Measurements from ENCODE around the gene SERF2.
"Not testable (repeated sequence)": the region's sequence is repeated elsewhere in the genome, so short reads cannot be mapped to it uniquely, and the experiment has no call there.

Gene SERF2

DNA sequence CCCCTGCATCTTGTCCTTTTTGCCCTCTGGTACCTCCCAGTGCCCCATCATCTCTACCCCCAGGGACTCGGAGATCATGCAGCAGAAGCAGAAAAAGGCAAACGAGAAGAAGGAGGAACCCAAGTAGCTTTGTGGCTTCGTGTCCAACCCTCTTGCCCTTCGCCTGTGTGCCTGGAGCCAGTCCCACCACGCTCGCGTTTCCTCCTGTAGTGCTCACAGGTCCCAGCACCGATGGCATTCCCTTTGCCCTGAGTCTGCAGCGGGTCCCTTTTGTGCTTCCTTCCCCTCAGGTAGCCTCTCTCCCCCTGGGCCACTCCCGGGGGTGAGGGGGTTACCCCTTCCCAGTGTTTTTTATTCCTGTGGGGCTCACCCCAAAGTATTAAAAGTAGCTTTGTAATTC, 1.5 kb downstream of the SERF2 start:
- no peak for DNase-seq (ENCODE audit: low read depth)

DNA sequence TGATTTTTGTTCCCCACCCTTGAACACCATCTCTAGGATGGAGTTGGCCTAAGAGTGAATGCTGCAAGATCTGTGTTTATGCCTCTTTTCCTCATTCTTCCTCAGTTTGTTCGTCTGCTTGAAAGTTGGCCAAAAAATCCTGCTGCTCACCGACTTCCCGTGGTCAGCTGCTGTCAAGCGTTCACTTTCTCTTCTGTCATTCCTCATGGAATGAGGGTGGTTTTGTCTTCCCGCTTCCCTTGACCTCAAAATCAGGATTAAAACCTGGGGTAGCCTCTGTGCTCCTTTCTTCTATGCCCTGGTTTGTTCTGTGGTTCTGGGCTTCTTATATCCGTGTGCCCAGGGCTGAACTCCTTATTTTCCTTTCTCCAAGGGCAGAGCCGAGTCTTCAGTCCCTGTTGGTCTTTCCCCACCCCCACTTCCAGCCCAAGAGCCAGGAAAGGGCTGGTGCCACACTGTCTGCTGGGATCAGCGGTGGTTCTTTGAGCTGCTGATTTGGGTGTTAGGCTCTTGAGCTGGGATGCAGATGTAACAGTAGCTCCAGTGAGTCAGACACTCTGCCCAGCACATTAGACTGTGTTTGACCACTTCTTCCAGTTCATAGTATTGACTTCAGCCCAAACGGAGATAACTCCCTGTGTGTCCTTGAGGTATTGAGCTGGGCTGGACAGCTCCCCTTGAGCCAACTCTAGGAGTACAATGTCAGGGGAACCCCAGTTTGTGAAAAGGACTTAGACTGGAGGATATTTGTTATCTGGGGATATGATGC, 2.3 kb downstream of the SERF2 start:
- DNase-seq (ENCODE audit: low read depth): no peak

DNA sequence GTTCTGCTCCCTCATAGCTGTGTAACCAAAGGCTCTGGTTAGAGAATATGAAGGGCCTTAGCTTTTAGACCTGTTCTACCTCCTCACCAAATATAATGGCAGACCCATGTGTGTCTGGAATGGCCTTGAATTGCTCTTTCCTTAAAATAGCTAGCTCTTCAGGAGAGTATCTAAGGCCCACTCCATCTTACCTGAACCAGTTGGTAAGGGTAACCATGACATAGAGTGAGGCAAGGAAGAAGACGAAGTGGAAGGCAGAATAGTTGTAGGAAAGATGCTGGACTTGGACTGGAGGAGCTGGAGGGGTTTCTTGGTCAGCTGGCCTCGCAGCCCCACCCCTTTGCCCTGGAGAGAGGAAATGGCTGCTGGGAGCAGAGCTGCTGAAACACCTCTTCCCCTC, 3.1 kb downstream of the SERF2 start:
- no peak for DNase-seq (ENCODE audit: low read depth)

DNA sequence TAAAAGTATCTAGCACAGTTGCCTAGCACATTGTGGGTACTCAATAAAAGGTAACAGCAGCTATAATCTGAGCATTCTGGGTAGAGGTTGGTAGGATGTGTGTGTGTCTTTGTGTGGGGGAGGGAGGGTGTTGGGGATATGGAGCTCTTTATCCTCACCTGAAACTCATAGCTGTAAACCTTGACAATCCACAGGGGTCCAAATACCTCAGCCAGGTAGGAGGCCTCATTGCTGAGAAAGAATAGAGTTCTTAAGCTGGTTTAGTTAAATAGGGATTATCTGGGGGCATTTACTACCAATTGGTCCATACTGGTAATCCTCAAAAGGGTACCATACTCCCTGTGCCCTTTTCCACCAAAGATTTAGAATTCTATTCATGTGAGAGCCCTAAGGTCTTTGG, 3.9 kb downstream of the SERF2 start:
- no peak for DNase-seq (ENCODE audit: low read depth)

DNA sequence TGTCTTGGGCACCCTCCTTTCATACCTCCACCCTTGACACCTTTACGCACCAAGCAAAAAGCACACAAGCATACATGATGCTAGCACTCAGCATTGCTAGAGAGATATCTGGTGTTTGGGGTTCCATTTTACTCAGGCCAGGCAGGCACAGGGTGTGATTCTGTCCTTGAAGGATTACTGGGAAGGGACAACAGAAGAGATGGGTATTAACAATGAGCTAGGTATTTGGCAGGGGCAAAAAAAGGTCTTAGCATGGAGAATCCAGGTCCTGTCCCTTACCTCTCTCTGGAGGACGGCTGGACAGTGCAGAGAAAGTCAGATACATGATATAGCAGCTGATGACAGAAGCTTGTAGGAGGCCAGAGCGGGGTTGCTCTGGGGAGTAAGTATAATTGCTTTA, 4.4 kb downstream of the SERF2 start:
- no peak for DNase-seq (ENCODE audit: low read depth)

DNA sequence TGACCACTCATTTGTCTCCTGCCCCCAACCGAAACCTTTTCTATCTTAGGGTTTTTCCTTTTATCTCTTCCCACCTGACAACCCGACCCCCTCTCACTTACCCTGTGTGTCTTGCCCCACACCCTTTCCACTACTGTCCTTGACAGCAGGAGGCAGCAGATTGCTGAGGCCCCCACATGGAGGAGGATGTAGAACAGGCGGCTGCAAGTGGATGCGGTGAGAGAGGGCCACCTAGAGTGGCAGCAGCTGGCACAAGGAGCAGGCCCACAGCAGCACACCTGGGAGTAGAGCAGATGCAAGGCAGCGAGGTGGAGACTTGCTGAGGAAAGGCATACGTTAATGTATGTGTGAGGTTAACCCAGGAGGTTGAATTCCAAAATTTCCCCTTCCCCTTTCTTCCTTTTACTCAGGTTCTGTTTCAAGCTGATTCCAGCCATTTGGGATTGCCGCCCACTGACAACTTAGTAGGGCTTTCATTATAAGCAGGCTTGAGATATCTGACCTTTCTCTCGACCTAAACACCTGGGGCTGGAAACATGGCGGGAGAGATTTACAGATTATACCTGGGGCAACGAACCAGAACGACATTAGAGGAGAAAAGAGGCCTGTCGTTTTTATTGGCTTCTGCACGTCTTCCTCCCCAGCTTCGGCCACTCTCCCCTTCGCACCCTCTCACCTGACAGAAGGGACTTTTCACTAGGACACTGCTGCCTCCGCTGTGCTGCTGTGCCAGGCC, 7.3 kb downstream of the SERF2 start:
- no peak for DNase-seq (ENCODE audit: low read depth)

DNA sequence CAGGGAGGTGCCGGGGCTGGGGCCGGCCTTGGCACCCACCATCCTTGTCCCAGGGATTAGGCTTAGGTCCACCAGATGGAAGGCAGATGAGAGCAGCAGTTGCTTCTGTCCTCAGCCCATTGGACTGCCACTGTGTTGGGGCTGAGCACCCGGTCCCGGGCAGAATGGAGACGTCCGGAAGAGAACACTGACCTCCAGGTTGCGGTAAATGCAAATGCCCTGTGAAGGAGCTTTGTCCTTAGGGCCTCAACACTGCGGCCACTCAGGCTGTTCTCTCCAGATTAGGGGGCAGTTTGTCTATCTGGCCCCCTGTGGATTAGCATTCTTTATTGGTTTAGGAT, 7.8 kb downstream of the SERF2 start, which contains the start of gene SERINC4:
SERINC4 (minus strand) TSS at position 276 of the 341 bp plus-strand sequence; CDS start at position 42, 234 bp downstream.
- DNase-seq (ENCODE audit: low read depth): no peak

DNA sequence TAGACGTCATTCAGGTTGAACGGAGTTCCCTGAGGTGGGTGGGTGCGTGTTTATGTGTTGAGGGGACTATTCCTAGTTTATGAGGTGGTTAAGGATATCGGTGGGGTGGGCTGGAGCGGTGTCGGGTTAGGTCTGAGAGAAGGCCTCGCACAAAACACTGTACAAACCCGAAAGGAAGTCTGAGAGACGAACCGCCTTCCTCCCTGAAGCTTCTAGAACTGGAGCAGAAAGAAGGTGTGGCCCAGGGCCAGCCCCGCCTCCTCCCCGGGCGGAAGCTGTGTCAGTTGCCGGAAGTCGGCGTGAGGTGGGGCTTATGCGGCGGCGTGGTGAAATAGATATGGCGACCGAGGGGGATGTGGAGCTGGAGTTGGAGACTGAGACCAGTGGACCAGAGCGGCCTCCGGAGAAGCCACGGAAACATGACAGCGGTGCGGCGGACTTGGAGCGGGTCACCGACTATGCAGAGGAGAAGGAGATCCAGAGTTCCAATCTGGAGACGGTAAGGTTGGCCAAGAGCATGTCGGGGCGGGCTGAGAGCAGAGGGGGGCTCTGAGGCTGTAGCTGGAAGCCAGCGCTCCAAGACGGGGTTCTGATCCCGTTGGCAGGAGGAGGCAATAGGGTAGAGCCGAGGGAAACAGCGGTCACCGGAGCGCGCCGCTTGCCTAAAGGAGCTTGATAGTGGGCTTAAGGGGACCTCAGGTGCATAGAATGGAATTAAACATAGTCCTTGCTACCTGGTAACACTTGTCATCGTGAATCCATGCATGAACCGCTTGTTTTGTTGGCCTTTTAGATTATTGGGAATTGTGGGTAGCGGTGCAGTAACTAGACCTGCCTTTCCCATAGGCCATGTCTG, 8.4 kb downstream of the SERF2 start, which contains the start of gene HYPK:
HYPK (plus strand) TSS at position 314 of the 856 bp plus-strand sequence; CDS start at position 338, 24 bp downstream.
- peak; percentile 86 for DNase-seq (ENCODE audit: low read depth)

DNA sequence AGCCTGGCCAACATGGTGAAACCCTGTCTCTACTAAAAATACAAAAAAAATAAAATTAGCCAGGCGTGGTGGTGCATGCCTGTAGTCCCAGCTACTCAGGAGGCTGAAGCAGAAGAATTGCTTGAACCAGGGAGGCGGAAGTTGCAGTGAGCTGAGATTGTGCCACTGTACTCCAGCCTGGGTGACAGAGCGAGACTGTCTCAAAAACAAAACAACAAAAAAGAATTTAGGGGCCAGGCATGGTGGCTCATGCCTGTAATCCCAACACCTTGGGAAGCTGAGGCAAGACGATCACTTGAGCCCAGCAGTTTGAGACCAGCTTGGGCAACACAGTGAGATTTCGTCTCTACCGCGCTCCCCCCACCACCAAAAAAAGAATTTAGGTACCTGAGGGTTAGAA, 10.6 kb downstream of the SERF2 start:
- DNase-seq (ENCODE audit: low read depth): not testable (repeated sequence)

DNA sequence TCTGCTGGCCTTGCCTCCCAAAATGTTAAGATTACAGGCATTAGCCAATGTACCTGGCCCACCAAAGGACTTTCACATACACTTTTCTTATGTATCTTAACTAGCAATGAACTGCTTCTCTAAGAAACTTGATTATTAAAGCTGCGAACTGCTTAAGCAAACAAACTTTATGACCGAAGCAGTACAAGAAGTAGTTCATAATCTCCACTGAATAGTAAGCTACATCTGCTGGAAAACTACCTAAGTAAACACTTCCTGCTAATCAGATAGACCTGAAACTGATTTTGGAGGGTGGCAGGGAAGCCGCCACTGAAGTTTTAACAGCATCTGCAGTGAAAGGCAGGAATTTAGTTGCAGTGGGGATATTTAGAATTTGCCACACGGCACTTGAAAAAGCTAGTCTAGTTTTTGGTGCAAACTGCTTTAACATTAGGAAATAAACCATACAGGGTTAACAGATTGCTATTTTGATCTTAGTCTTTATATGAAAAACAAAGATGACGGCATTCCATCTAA, 16.4 kb downstream of the SERF2 start:
- no peak for DNase-seq (ENCODE audit: low read depth)

DNA sequence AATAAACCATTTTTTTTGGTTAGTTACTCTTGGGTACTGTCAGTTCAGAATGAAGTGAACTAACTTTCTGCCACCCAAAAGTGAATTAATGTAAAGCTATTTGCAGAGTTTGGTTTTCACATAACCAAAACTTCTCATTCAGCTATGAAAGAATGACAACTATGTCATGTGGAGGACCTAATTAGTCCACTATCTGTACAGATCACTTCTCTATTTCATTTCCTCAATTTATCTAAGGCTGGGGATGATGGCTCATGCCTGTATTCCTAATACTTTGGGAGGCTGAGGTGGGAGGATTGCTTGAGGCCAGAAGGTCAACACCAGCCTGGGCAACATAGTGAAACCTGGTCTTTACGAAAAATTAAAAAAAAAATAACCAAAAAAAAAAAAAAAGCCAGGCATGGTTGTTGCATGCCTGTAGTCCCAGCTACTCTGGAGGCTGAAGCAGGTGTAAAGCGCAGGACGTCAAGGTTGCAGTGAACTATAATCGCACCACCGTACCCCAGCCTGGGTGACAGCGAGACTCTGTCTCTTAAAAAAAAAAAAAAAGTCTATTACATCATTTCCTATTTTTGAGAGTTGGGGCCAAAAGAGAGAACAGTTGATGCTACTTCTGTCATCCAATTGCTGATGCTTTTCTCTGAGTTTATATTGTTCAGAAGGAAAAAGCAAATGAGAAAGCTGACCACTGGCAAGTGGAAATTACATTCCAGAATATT, 17.0 kb downstream of the SERF2 start:
- no peak for DNase-seq (ENCODE audit: low read depth)

DNA sequence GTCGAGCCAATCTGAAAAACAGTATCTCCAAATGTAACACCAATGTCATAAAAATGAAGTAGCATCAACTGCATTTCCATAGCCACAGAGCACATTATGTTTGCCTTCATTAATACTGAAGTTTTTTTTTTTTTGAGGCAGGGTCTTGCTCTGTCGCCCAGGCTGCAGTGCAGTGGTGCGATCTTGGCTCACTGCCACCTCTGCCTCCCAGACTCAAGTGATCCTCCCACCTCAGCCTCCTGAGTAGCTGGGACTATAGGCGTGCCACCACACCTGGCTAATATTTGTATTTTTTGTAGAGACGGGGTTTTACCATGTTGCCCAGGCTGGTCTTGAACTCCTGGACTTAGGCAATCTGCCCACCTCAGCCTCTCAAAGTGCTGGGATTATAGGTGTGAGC, 22.9 kb downstream of the SERF2 start:
- DNase-seq (ENCODE audit: low read depth): not testable (repeated sequence)

DNA sequence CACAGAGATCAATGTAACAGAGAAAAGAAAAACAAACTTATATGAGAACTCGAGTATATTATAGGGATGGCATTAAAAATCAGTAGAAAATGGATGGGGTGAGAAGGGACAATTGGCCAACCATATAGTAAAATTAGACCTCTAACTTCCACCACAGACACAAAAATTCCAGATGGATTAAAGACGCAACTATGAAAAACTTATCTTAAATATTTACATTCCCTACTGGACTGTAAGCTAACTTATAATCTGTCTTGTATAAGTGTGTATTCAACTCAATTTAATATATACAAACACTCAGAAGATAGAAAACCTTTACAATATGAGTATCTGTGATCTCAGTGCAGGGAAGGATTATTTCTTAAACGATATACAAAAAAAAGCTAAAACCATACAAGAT, 29.4 kb downstream of the SERF2 start:
- no peak for DNase-seq (ENCODE audit: low read depth)

DNA sequence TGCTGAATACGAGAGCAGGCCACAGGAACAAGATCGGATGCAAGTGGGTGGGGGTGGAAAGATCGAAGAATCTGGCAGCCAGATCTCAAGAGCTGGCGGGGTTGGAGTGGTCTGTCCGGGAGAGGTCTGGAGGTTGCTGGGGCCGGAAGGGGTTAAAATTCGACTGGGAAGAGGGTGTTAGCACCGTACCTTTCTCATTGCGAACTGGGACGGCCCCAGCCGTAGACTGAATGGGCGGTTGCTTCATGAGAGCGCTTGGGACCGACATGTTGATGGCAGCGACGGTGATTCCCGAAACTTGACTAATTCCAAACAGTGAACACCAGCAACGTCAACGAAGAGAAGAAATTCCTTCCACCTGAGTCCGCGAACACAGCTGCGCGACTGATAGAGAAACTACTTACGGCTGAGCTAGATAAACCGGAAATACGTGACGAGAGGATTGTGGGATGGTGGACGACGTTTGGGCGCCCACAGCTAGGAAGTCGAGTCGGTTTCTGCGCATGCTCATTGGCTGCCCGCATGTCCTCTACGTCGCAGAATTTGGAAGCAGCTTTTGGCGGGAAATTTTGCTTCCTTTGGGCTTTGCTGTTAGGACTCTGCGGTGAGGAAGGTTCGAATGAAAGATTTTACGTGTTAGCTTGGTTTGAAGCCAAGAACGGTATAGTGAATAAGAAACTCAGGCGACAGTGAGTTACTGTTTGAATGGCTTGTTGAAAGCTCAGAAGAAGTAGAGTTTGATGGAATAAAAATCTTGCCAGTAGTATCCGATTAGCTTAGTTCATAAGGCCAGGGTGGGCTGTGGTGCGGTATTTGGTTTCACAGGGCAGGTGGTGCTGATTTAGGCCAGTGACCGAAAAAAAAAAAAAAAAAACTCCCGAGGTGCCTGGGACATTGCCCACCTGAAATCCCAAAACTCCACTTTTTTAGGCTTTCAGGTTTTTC, 32.5 kb downstream of the SERF2 start, which contains the start of gene MFAP1:
MFAP1 (minus strand) TSS at position 389 of the 945 bp plus-strand sequence; CDS start at position 268, 121 bp downstream.
- peak; percentile 88 for DNase-seq (ENCODE audit: low read depth)

DNA sequence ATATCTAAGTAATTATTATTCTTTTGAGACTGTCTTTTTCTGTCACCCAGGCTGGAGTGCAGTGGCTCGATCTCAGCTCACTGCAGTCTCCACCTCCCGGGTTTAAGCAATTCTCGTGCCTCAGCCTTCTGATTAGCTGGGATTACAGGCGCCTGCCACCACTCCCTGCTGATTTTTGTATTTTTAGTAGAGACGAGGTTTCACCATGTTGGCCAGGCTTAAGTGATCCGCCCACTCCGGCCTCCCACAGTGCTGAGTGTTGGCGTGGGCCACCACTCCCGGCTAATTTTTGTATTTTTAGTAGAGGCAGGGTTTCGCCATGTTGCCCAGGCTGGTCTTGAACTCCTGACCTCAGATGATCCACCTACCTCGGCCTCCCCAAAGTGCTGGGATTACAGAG, 33.2 kb downstream of the SERF2 start:
- DNase-seq (ENCODE audit: low read depth): not testable (repeated sequence)

DNA sequence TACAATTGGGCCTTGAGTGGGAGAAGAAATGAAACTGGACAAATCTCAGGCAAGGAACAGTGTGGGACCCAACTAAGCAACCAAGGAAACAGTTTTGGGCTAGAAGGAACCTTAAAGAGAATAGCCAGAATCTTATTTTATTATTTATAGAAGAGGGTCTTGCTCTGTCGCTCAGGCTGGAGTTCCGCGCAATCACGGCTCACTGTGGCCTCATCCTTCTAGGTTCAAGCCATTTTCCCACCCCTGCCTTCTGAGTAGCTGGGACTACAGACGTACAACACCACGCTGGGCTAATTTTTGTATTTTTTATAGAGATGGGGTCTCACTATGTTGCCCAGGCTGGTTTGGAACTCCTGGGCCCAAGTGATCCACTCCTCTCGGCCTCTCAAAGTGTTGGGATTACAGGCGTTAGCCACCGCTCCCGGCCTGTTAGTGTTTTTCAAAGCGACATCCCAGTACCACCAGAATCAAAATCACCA, 33.9 kb downstream of the SERF2 start:
- DNase-seq (ENCODE audit: low read depth): no peak

DNA sequence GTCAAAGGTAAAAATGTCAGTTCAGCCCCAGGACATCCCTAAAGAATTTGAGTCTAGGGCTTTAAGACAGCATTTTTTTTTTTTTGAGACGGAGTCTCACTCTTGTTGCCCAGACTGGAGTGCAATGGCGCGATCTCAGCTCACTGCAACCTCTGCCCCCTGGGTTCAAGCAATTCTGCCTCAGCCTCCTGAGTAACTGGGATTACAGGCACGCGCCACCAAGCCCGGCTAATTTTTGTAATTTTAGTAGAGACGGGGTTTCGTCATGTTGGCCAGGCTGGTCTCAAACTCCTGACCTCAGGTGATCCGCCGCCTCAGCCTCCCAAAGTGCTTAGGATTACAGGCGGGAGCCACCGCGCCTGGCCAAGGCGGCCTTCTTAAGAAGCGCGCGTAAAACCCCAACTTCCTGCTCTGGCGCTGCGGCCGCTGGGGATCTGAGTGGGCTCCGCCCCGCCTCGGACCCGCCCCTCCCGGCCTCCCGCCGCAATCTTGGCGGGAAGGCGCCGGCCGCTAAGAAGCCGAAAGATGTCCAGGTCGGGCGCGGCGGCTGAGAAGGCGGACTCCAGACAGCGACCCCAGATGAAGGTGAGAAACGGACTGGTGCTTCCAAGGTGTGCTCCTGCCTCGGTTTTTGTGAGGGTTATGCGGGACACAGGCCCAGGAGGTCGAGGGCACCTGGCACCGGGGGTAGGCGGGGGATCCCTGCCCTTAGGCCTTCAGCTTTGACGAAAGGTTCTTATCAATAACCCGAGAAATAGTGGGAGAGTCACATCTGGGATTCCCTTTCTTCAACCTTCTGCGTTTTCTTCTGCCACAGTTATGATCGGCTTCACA, 34.6 kb downstream of the SERF2 start, which contains the start of gene WDR76:
WDR76 (plus strand) TSS at position 495 of the 834 bp plus-strand sequence; CDS start at position 526, 31 bp downstream.
- DNase-seq (ENCODE audit: low read depth): peak; percentile 48

DNA sequence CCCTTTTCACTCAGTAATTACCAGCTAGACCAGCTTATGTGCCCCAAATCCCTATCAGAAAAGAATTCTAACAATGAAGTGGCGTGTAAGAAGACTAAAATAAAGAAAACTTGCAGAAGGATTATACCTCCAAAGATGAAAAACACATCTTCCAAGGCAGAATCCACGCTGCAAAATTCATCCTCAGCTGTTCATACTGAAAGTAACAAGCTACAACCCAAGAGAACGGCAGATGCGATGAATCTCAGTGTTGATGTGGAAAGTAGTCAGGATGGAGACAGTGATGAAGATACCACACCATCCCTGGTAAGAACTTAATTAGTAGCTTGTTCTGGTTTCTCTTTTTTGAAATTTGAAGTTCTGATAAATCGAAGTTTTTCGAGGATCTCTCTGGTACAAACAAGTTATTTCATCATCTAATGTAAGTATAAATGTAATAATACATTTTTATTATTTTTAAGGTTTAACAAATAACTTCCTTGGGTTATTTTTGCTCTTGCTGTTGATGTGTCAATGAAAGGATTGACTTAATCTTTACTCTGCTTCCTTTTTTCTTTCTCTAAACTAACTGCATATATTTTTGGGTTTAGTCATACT, 36.0 kb downstream of the SERF2 start:
- DNase-seq (ENCODE audit: low read depth): no peak

All from T follicular helper cell (primary cell).